SK-N-SH treated with all-trans-retinoic acid at 6 μM for 48 hours (cell line): ENCODE results near the gene PRM1.

Experiments
- ATAC-seq: fragments of 200-7000 bp; cut with Tn5 transposase; 3 replicates; pipeline ENCODE4 v1.9.1; 2020; ENCODE audit warnings: mild to moderate bottlenecking, moderate library complexity
- BACH2 ChIP-seq: fragments of 250-450 bp; sonication (Bioruptor Pico); IDR thresholded peaks from 2 replicates; pipeline ENCODE4 v1.9.0; 2021; ENCODE audit warnings: mild to moderate bottlenecking, borderline replicate concordance
- CSDC2 ChIP-seq: fragments of 250-450 bp; sonication (Bioruptor Pico); IDR thresholded peaks from 2 replicates; pipeline ENCODE4 v1.5.0; 2020; ENCODE audit warnings: mild to moderate bottlenecking, moderate library complexity
- GLIS3 ChIP-seq: fragments of 250-450 bp; sonication (Bioruptor Pico); IDR thresholded peaks from 2 replicates; pipeline ENCODE4 v1.5.0; 2020; ENCODE audit warnings: mild to moderate bottlenecking, moderate library complexity
- OSR1 ChIP-seq: fragments of 250-450 bp; sonication (Bioruptor Pico); IDR thresholded peaks from 2 replicates; pipeline ENCODE4 v1.8.0; 2022; ENCODE audit warnings: moderate library complexity, mild to moderate bottlenecking, inconsistent platforms
- PPARA ChIP-seq: fragments of 250-450 bp; sonication (Bioruptor Pico); IDR thresholded peaks from 2 replicates; pipeline ENCODE4 v1.5.0; 2020; ENCODE audit warnings: mild to moderate bottlenecking, borderline replicate concordance
- RARB ChIP-seq: fragments of 250-450 bp; sonication (Bioruptor Pico); IDR thresholded peaks from 2 replicates; pipeline ENCODE4 v1.8.0; 2021; ENCODE audit warnings: mild to moderate bottlenecking, moderate library complexity
- TCF4 ChIP-seq: fragments of 250-450 bp; sonication (Bioruptor Pico); IDR thresholded peaks from 2 replicates; pipeline ENCODE4 v1.8.0; 2021; ENCODE audit warnings: mild to moderate bottlenecking, moderate library complexity, borderline replicate concordance
- TOX ChIP-seq: fragments of 250-450 bp; sonication (Bioruptor Pico); IDR thresholded peaks from 2 replicates; pipeline ENCODE4 v1.8.0; 2021; ENCODE audit warnings: mild to moderate bottlenecking, moderate library complexity, borderline replicate concordance
- ZC3H10 ChIP-seq: fragments of 250-450 bp; sonication (Bioruptor Pico); IDR thresholded peaks from 2 replicates; pipeline ENCODE4 v1.5.1; 2021; ENCODE audit warnings: mild to moderate bottlenecking, moderate library complexity
- ZFP3 ChIP-seq: fragments of 250-450 bp; sonication (Bioruptor Pico); IDR thresholded peaks from 2 replicates; pipeline ENCODE4 v1.5.0; 2020; ENCODE audit warnings: mild to moderate bottlenecking, moderate library complexity
- ZFP30 ChIP-seq: fragments of 450-650 bp; formaldehyde crosslinking; IDR thresholded peaks from 2 replicates; pipeline ENCODE4 v1.5.0; 2022; ENCODE audit warnings: mild to moderate bottlenecking, moderate library complexity
- ZNF70 ChIP-seq: fragments of 450-650 bp; formaldehyde crosslinking; IDR thresholded peaks from 2 replicates; pipeline ENCODE4 v1.5.0; 2020; ENCODE audit warnings: mild to moderate bottlenecking, moderate library complexity
- ZNF8 ChIP-seq: fragments of 450-650 bp; formaldehyde crosslinking; IDR thresholded peaks from 2 replicates; pipeline ENCODE4 v1.5.0; 2020; ENCODE audit warnings: mild to moderate bottlenecking, moderate library complexity
- TF ChIP-seq, protein P1 (sequence below): fragments of 250-450 bp; sonication (Bioruptor Pico); IDR thresholded peaks from 2 replicates; pipeline ENCODE4 v1.5.1; 2020; ENCODE audit warnings: low read depth, mild to moderate bottlenecking, moderate library complexity
- TF ChIP-seq, protein P2 (sequence below): fragments of 250-450 bp; sonication (Bioruptor Pico); IDR thresholded peaks from 2 replicates; pipeline ENCODE4 v1.5.1; 2021; ENCODE audit warnings: mild to moderate bottlenecking, moderate library complexity
- TF ChIP-seq, protein P3 (sequence below): fragments of 250-450 bp; sonication (Bioruptor Pico); IDR thresholded peaks from 2 replicates; pipeline ENCODE4 v1.8.0; 2020; ENCODE audit warnings: mild to moderate bottlenecking, moderate library complexity, borderline replicate concordance

PRM1 gene

DNA sequence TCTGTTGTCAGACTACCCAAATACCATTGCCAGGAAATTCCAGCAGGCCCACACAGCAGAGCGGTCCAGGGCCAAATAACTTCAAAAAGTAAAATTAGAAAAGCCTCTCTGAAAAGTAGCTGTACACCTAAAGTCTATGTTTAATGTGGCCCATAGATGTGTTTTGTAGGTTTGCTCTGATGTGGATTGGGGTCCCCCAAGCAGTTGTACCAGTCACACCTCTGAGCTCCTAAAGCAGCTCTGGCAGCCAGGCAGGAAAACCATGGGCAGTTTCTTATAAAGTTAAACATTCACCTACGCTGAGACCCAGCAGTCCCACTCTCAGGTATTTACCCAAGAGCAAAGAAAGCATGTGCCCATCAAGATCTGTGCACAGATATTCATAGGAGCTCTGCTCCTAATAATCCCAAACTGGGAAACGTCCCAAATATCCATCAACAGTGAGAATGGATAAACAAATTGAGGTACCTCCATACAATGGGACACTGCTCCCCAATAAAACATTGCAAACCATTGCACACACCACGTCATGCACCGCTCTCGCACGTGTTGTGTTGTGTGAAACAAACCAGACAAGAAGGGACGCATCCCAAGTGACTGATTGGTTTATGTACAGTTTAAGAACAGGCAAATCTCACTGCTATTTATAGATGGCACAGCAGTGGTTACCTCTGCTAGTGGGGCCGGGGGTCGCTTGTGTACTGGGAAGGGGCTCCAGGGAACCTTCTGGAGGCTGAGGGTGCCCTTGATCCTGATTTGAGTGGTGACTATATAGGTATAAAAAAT is 15.8 kb upstream of the PRM1 start (continued):
- TF ChIP-seq PPARA (CRISPR knock-in tag), result no peak

DNA sequence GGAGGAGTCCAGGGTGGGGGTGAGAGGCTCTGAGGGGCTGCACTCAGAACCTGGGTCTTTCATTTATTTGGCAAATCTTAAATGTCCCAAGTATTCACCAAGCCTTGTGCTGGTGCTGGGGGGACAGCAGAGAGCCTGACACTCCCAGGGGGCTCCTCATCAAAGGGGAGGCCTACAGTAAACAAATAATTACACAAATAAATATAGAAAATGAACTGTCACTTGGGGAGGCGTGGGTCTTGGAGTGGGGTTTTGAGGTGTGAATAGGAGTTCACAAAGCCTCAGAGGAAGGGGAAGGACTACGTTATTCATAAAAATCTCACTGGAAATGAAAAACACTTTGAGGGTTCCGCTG is 15.2 kb upstream of the PRM1 start:
- ATAC-seq, result no peak

DNA sequence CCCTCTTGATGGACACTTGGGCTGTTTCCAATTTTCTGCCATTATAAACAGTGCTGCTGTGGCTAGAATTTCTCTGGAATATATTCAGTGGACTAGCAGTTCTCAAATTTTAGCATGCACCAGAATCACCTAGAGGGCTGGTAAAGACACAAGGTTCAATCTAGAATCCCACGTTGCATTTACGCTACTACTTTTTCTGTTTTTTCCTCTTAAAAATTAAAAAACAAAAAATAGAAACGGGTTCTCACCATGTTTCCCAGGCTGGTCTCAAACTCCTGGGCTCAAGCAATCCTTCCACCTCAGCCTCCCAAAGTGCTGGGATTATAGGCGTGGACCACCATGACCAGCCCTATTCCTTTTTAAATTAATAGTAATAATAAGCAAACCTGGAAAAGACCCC is 14.5 kb upstream of the PRM1 start:
- no peak for TF ChIP-seq RARB (CRISPR knock-in tag)
- TF ChIP-seq ZFP30 (CRISPR knock-in tag), result no peak
- TF ChIP-seq ZC3H10 (CRISPR knock-in tag), result no peak
- TF ChIP-seq TCF4, result no peak
- TF ChIP-seq, protein P1, sequence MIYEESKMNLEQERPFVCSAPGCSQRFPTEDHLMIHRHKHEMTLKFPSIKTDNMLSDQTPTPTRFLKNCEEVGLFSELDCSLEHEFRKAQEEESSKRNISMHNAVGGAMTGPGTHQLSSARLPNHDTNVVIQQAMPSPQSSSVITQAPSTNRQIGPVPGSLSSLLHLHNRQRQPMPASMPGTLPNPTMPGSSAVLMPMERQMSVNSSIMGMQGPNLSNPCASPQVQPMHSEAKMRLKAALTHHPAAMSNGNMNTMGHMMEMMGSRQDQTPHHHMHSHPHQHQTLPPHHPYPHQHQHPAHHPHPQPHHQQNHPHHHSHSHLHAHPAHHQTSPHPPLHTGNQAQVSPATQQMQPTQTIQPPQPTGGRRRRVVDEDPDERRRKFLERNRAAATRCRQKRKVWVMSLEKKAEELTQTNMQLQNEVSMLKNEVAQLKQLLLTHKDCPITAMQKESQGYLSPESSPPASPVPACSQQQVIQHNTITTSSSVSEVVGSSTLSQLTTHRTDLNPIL, result no peak

More for the DNA sequence above, 15.2 kb upstream of the PRM1 start:
- TF ChIP-seq ZFP3 (CRISPR knock-in tag) (peak; percentile 99), TOX (CRISPR knock-in tag) (no peak)
- TF ChIP-seq, all 23 proteins: peak for 1

DNA sequence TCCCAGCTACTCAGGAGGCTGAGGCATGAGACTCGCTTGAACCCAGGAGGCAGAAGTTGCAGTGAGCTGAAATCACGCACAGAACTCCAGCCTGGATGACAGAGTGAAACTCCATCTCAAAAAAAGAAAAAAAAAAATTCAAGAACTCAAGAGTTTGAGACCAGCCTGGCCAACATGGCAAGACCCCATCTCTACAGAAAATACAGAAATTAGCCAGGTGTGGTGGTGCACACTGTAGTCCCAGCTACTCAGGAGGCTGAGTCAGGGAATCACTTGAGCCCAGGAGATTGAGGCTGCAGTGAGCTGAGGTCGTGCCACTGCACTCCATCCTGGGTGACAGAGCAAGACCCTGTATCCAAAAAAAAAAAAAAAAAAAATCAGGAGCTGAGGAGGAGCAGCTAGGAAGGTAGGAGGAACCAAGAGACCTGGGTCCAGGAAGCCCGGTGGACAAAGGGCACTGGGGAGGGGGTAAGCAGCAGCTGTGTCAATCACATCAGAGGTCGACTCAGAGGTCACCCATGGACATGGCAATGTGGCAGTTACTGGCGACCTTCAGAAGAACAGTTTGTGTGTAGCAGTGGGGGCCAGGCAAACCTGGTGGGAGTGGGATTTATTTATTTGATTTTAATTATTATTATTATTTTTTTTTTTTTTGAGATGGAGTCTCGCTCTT is 11.1 kb upstream of the PRM1 start:
- TF ChIP-seq, protein P2, sequence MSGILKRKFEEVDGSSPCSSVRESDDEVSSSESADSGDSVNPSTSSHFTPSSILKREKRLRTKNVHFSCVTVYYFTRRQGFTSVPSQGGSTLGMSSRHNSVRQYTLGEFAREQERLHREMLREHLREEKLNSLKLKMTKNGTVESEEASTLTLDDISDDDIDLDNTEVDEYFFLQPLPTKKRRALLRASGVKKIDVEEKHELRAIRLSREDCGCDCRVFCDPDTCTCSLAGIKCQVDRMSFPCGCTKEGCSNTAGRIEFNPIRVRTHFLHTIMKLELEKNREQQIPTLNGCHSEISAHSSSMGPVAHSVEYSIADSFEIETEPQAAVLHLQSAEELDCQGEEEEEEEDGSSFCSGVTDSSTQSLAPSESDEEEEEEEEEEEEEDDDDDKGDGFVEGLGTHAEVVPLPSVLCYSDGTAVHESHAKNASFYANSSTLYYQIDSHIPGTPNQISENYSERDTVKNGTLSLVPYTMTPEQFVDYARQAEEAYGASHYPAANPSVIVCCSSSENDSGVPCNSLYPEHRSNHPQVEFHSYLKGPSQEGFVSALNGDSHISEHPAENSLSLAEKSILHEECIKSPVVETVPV (CRISPR knock-in tag), result no peak
- no peak for ATAC-seq

More for the DNA sequence above, 14.5 kb upstream of the PRM1 start:
- no peak for ATAC-seq

DNA sequence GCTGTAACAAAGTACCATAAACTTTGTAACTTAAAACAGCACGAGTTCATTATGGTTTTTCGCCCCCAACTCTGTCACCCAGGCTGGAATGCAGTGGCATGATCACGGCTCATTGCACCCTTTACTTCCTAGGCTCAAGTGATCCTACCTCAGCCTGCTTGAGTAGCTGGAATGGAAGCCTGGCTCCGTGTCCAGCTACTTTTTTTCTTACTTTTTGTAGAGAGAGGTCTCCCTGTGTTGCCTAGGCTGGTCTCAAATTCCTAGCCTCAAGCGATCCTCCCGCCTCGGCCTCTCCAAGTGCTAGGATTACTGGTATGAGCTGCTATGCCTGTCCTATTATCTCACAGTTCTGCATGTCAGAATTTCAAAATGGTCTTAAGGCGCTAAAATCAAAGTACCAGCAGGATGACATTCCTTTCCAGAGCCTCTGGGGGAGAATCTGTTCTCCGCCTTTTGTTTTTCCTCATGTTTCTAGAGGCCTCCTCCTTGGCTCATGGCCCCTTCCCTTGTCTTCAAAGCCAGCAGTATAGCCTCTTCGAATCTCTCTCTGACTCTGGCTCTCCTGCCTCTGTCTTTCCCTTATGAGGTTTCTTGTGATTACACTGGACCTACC is 10.1 kb upstream of the PRM1 start:
- ATAC-seq, result no peak
- no peak for TF ChIP-seq ZC3H10 (CRISPR knock-in tag)
- no peak for TF ChIP-seq ZFP30 (CRISPR knock-in tag)
- TF ChIP-seq OSR1, result no peak
- no peak for TF ChIP-seq ZNF8 (CRISPR knock-in tag)
- no peak for TF ChIP-seq RARB (CRISPR knock-in tag)
- TF ChIP-seq CSDC2 (CRISPR knock-in tag), result no peak
- TF ChIP-seq ZNF70 (CRISPR knock-in tag), result no peak
- no peak for TF ChIP-seq TCF4
- TF ChIP-seq, protein P1, result no peak
- TF ChIP-seq, protein P3, sequence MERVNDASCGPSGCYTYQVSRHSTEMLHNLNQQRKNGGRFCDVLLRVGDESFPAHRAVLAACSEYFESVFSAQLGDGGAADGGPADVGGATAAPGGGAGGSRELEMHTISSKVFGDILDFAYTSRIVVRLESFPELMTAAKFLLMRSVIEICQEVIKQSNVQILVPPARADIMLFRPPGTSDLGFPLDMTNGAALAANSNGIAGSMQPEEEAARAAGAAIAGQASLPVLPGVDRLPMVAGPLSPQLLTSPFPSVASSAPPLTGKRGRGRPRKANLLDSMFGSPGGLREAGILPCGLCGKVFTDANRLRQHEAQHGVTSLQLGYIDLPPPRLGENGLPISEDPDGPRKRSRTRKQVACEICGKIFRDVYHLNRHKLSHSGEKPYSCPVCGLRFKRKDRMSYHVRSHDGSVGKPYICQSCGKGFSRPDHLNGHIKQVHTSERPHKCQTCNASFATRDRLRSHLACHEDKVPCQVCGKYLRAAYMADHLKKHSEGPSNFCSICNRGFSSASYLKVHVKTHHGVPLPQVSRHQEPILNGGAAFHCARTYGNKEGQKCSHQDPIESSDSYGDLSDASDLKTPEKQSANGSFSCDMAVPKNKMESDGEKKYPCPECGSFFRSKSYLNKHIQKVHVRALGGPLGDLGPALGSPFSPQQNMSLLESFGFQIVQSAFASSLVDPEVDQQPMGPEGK (CRISPR knock-in tag), result no peak
- no peak for TF ChIP-seq GLIS3 (CRISPR knock-in tag)
- no peak for TF ChIP-seq PPARA (CRISPR knock-in tag)
- no peak for TF ChIP-seq BACH2 (CRISPR knock-in tag)
- TF ChIP-seq, protein P2 (CRISPR knock-in tag), result no peak
